GM04504 (cell line): ENCODE data around the gene FAM50A.

Experiments used
- DNase-seq: peaks from one replicate; pipeline ENCODE4 v3.0.0-alpha.2; 2012; ENCODE audit warnings: low read depth

Gene FAM50A

DNA sequence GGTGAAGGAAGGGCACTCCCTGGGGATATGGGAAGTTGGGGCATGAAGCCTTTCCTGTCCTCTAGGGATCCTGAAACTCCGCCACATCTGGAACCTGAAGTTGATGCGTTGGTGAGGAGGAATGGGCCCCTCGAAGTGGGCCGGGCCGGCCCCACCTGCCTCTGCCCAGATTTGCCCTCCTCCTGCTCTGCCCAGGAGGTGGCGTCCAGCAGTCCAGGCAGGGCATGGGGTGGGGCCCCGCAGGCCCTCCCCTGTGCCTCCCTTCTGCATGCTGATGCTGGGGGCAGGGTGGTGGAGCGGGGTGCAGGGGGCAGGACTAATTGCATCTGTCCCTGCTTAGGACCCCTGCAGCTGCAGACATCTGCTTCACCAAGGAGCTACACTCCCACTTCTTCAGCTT is 30.8 kb upstream of the FAM50A start:
- DNase-seq, result no peak

DNA sequence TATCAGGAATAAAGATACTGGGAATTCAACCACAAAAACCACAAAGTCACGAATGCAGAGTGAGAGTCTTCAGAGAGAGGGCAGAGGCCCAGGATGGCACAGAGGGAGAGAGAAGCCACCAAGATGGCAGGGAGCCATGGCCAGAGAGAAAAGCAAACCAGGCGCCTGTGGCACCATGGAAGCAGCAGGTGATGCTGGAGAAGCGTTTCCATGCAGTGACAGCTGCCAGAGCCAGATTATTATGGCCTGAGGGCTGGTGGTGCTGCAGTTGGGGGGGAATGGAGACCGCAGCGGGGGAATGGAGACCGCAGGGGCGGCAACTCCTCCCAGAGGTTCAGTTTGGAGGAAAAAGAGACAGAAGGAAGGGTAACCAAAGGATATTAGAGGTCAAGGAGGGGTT is 26.8 kb upstream of the FAM50A start:
- DNase-seq, result no peak

DNA sequence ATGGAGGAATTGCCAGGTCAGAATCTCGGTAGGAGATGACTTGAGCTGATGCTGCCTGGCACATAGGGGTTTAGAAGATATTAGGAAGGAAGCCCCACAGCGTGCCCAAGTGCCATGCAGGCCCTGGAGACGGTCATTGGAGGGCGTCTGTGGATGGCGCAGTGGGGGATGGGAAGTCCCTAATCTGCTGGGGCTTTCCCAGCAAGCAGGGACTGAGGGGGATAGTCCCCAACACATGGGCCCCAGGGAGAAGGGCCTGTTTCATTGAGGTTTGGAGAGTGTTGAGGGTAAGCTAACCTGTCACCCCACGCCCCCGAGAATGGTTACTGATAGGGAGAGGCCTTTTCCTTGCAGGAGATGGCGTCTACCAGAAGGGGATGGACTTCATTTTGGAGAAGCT is 24.8 kb upstream of the FAM50A start:
- DNase-seq, result no peak

DNA sequence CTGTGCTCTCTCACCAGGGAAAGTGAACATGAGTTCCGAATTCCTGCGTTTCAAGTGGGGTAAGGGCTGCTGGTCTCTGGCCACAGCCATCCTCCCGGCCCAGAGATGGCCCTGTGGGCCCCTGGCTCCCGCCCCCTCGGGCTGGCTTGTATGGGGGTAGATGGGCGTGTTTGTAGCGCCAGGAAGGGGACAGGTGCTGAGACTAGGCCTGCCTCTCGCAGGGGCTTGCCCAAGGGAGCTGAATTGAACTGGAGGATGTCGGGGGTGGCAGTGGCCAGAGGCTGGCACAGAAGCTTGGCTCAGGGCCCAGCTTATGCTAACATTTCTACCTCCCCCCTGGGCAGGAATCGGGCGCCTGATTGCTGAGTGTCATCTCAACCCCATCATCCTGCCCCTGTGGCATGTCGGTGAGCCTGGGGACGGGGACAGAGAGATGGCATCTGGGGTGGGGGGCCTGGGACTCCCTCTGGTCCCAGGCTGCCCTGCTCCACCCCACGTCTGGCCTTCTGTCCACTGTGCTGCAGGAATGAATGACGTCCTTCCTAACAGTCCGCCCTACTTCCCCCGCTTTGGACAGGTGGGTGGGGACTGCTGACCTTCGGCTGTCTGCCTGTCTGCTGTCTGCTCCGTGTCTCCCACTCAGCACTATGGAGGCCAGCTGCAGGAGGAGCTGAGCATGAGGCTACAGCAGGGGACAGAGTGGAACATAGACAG is 24.1 kb upstream of the FAM50A start:
- DNase-seq, result no peak

DNA sequence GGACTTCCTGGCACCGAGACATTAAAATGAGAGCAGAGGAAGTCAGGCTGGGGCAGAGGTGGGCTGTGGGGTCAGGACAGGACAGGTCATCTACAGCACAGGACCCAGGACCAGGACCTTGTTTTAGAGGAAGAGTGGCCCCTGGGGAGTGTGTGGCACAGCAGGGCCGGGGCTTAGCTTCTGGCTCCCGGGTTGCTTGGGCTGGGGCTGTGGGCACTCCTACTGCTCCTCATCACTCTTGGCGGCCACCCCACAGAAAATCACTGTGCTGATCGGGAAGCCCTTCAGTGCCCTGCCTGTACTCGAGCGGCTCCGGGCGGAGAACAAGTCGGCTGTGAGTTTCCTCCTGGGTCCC is 23.6 kb upstream of the FAM50A start:
- no peak for DNase-seq

DNA sequence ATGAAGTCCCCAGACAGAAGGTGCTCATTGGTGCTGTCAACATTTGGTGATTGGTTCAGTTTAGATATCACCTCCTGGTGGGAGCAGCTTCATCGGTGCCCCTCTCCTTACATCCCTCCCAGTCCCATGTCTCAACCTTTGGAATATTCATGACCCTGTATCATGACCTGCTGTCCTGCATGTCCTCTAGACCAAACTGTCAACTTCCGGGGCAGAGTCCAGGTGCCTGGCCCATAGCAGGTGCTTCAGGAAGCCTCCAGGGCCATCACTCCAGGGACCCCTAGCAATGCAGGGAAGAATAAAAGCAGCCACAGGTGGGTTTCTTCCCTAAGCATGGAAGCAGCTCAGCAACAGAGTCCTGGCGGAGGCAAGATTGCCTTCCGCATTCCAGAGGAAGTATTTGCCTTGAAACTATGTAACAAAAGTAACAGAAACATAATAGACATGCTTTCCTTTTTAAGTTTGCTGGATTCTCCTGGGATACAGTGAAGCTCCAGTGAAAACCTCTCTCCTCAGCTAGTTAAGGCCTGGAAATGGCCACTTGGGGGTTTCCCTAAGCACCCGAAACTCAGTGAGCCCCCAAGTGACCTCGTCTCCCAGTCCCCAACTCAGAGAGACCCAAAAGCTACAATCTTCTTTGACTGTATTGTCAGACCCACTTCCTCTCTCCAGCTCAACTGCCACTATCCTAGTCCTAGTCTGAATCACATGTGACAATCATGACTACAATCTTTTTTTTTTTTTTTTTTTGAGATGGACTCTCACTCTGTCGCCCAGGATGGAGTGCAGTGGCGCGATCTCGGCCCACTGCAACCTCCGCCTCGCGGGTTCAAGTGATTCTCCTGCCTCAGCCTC is 16.8 kb upstream of the FAM50A start:
- DNase-seq, result no peak

DNA sequence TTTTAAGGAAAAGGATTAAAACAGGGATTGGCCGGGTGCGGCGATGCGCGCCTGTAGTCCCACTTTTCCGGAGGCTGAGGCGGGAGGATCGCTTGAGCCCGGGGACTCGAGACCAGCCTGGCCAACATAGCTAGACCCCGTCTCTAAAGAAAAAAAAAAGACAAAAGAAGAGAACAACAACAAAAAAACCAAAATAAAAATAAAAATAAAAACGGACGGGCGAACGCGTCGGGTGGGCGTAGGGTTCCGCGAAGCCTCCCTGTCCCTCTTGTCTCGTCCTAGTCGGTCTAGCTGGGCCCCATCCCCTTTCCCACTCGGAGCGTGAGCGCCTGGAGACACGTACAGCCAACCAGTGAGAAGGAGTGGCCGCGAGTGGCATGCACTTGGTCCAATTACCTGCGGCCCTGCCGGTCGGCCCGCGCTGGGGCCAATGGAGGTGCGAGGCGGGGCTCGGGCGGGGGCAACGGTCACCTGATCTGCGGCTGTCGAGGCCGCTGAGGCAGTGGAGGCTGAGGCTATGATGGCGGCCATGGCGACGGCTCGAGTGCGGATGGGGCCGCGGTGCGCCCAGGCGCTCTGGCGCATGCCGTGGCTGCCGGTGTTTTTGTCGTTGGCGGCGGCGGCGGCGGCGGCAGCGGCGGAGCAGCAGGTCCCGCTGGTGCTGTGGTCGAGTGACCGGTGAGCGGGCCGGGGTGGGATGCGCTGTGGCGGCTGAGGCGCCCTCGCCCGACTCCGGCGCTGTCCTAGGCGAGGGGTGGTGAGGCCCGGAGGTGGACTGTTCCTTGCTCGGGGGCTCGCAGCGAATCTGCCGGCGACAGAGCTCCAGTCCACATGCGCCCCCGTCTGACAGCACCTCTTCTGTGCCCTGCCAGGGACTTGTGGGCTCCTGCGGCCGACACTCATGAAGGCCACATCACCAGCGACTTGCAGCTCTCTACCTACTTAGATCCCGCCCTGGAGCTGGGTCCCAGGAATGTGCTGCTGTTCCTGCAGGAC is 15.5 kb upstream of the FAM50A start, which contains the start of gene ATP6AP1:
Gene ATP6AP1, plus strand, starts transcription at position 502 of the 996 bp plus-strand sequence. Its CDS starts 16 bp downstream, at position 518.
- peak; percentile 84 for DNase-seq

DNA sequence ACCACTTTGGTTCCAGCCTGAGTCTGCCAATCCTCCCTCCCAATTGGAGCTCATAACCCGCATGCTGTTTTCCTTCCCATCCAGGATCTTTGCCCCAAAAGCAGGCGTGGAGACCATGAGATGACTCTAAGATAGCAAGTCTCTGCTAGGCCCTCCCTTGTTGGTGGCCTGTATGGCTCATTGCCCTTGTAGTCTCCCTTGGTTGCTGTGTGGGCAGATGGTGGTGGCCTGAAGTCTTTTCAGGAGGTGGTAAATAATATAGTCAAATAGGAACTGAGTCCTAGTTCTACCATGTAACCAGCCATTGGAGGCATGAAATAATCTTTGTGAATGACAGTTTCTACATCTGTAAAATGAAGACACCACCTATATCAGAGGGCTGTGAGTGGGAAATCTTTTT is 14.2 kb upstream of the FAM50A start:
- DNase-seq, result no peak

DNA sequence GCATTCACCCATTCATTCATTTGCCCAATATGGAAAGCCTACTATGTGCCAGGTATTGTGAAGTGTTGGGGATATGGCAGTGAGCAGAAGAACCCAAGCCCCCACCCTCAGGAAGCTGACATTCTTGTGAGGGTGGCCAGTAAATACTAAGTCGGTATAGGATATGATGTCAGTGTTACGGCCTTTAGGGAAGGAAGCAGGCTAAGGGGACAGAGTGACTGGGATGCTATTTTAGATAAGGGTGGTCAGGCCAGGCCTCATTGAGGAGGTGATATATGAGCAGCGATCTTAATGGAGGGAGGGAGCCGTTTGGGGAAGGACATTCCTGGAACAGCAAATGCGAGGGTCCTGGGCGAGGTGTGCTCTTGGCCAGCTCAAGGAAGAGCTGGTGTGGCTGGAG is 13.5 kb upstream of the FAM50A start:
- DNase-seq, result no peak

DNA sequence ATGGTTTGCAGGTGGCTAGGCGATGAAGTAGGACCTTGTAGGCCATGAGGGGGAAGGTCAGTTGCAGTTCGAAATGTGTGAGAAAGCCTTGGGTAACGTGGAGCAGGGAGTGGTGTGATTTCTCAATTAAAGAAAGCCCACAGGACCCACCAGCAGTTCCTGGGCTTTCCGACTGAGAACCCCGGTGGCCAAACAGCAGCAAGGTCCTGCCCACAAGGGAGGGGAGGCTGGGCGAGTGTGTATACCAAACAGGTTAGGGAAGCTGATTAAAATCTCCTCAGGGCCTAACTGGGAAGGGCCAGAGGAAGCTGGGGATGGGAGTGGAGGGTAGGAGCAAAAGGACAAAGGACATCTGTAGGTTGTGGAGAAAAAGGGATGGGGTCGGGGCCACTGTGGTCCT is 13.0 kb upstream of the FAM50A start:
- no peak for DNase-seq

DNA sequence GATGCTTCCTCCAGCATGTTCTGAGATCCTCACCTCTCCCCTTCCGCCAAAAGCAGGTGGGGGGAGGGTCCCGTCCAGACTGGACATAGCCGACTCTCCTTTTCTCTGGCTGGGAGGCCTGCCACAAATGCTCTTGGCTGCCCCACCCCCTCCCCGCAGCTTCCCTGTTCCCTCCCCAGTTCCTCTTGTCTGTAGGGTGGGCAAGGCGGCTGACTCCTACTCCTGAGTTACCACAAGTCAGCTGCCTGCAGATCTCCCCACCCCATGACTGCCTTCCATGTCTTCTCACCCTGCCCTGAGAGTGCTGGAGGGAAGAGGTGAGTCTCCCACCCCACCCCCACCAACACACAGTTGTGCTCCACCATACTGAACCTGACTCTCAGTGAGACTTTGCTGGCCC is 12.6 kb upstream of the FAM50A start:
- DNase-seq, result no peak

DNA sequence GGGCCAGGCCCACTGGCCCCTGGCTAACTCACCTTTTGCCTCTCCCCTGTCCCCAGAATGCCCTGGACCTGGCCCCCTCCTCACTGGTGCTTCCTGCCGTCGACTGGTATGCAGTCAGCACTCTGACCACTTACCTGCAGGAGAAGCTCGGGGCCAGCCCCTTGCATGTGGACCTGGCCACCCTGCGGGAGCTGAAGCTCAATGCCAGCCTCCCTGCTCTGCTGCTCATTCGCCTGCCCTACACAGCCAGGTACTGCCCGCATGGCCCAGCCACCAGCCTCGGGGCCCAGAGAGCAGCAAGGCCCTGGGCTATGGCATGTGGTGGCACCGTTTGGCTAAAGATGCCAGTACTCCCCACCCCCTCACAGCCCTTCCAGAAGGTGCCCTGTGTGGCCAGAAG is 11.7 kb upstream of the FAM50A start:
- no peak for DNase-seq

DNA sequence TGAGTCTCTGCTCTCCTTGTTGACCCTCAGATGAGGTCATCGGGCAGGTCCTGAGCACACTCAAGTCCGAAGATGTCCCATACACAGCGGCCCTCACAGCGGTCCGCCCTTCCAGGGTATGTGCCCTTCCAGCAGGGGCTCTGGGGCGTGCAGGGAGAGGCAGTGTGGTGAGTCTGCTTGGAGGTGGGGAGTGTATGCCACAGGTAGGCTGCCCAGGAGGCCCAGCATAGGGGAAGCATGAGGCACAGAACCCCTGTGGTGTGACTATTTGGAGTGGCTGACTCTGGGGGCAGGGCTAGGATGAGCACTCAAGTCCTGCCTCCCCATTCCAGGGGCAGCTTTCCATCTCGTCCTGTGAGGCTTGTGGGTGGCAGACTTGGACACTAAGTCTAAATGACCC is 10.3 kb upstream of the FAM50A start:
- no peak for DNase-seq

DNA sequence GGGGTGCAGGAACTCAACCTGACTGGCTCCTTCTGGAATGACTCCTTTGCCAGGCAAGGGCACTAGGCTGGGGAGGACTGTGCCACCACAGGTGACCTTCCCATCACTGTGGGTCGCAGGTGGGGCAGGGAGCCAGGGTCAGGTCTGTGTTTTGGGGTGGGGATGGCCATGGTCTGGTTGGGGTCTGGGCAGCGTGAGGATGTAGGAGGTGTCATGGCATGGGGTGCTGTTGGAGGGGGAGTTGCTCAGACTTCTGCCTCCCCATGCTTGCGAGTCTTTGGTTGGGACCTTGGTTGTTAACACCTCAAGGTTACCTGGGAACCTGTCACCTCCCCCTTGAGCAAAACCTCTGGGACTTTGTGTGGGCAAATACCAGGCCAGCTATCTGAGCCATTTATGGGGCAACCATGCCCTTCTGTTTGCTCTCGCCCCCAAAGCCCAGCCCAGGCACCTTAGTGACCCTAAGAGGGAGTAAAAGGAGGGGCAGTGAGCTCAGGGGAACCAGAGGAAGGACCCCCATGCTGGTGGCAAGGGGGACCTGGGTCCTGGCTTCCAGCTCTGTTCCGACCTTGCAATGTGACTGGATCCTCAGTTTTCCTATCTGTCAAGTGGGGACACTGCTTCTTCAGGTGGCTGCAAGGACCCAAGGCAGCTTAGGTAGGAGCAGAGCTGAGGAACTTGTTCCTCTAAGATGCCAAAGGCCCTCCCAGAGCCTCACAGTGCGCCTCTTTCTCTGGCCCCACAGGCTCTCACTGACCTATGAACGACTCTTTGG is 9.4 kb upstream of the FAM50A start:
- DNase-seq, result no peak

DNA sequence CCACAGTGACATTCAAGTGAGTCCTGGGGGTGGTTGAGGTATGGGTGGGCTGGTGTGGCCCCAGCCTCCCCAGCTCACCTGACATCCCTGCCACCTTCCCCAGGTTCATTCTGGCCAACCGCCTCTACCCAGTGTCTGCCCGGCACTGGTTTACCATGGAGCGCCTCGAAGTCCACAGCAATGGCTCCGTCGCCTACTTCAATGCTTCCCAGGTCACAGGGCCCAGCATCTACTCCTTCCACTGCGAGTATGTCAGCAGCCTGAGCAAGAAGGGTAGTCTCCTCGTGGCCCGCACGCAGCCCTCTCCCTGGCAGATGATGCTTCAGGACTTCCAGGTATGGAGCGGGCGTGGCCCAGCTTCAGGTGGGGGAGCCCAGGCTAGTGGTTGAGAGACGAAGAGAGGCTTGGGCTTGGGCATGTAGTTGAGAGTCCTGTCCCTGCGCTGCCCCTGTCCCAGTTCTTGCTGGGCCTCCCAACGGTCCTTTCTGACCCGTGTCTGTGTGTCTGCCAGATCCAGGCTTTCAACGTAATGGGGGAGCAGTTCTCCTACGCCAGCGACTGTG is 8.7 kb upstream of the FAM50A start:
- no peak for DNase-seq

DNA sequence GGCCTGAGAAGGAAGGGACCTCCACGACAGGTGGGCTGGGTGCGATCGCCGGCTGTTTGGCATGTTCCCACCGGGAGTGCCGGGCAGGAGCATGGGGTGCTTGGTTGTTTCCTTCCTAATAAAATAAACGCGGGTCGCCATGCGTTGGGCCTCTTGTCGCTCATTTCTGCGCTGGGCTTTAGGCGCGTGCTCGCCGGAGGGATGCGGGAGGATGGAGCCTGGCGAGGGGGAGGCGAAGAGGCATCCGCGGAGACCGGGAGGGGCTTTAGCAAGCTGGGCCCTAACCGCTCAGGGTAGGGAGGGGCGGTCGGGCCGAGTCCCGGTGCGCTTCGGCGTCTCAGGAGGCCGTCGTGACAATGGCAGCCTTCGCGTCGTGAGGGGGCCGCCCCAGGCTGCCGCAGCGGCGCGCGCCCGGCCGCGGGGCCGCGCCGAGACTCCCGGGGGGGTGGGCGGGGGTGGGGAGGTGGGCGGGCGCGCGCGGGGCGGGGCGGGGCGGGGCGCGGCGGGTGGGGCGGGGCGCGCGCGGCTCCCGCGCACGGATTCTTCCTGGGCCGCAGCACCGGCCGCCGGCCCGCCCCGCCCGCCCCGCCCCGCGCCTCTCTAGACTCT is 7.5 kb upstream of the FAM50A start:
- DNase-seq, result no peak

DNA sequence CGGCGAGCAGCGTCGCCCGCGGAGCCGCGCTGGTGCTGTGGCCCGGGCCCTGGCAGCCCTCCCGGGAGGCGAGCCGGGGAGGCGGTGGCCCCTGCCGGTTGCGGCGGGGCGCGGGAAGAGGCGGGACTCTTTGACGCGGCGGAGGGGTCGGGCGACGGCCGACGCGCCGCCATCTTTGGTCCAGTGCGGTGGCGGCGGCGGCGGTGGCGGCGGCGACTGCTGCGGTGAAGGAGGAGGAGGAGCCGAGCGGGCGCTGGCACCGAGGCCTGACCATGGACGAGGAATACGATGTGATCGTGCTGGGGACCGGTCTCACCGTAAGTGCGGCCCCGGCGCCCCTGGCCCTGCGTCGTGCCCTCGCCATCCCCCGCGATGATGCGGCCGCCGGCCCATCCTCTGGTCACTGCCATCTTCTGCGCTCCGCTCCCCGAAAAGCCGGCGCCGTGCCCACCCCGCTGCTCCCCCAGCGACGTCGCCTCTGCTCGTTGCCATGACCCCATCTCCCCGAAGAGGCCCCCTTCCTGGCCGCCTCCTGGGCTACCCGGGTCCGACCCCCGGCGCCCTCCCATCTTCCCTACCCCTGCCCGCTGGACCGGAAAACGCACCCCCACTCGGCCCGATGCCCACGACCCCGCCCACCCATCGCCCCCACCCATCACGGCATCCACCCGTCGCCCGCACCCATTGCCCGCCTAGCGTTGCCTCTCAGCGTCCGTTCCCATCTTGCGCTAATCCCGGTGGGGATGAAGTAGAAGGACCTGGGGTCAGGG is 6.8 kb upstream of the FAM50A start, which contains the start of gene GDI1:
Gene GDI1, plus strand, starts transcription at position 172 of the 770 bp plus-strand sequence. Its CDS starts 101 bp downstream, at position 273.
- DNase-seq, result no peak

DNA sequence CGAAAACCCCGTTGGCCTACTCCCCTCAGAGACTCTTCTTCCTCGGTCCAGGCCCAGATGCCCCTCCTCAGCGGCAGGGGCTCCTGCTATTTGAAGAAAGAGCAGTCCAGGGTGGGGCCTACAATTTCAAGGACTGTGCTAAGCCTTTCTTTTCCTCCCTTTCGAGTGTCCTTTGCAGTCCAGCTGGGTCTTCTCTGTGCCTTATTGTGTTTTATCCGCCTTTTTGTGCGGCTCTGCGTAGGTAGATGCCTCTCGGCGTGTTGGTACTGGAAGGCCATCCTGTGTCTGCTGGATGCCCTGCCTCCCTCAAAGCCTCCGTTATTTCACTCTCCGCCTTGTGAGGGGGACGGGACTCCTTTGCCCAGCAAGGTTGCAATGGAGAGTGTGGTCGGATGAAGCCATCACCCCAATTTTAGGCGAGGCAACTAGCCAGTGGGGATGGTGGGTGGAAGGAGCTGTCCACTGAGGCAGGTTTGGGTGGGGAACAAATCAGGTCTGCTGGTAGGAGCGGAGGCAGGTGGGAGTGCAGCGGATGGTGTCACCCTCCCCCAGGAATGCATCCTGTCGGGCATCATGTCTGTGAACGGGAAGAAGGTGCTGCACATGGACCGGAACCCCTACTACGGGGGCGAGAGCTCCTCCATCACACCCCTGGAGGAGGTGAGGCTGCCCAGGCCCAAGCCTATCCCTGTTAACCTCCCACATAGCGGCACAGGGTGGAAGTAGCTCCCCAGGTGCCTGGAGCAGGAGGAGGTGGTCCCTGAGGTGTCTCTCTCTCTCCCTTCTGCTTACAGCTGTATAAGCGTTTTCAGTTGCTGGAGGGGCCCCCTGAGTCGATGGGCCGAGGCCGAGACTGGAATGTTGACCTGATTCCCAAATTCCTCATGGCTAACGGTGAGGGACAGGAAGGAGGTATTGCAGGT is 5.7 kb upstream of the FAM50A start:
- DNase-seq, result no peak

DNA sequence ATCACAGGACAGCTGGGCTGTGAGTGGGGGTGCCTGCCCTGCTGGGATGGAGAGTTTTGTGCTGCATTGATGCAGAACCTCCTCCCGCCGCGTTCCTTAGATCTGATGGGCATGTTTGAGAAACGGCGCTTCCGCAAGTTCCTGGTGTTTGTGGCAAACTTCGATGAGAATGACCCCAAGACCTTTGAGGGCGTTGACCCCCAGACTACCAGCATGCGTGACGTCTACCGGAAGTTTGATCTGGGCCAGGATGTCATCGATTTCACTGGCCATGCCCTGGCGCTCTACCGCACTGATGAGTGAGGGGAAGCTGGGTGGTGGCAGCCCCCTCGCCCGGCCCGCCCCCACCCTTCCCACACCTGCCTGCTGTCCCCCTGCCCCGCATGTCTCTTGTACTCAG is 4.1 kb upstream of the FAM50A start:
- no peak for DNase-seq
